ENCODE measurements around the gene ENTPD3. TPM values are rescaled to one million over a fixed set of nuclear protein-coding genes. Genes with fewer than 3 reads are reported as not detected.

Gene ENTPD3
- total RNA-seq, 1 experiment from 2014 or later: 6.0 TPM

GRCh38 chr3:40451551-40451950 lies 64.6 kb downstream of the ENTPD3 start:
- no peaks in the 10 kb centered on the region for H3K27me3 ChIP-seq (ENCODE audit: low read length)

GRCh38 chr3:40452057-40452456 lies 65.1 kb downstream of the ENTPD3 start:
- TF ChIP-seq EZH2 (IDR thresholded peaks at IDR 0.05; ENCODE audit: low read length, unreplicated experiment) (no peak), CTCF (conservative IDR thresholded peaks at IDR 0.05; ENCODE audit: low read depth, low read length) (no peak), EZH2phosphoT487 (IDR thresholded peaks at IDR 0.05; ENCODE audit: borderline replicate concordance, low read length) (no peak)
- POLR2A ChIA-PET (ENCODE audit: unreplicated experiment): interaction anchor here (0.7 to 0.8 kb wide), 2 partner anchors 73 to 1596 kb away, joined by 3 read pairs; partner anchors contain the start of gene ZNF621
- intact Hi-C loops (cut with micrococcal nuclease): loop anchor here (2.0 kb wide), 3 partner anchors 25 to 141 kb away; partner anchors contain the start of gene ZNF619

More at GRCh38 chr3:40451551-40451950, 64.6 kb downstream of the ENTPD3 start:
- Histone ChIP-seq H3K4me2 (ENCODE audit: low read length) (peak overlapping the region; percentile 92), H3K4me1 (ENCODE audit: insufficient read depth, low read length) (peaks cover 43% of the 10 kb centered on the region), H4K20me1 (ENCODE audit: low read length) (no peaks in the 10 kb centered on the region), H3K9me3 (ENCODE audit: low read length) (no peaks in the 10 kb centered on the region), H3K9me2 (replicated peaks; ENCODE audit: low read length) (no peaks in the 10 kb centered on the region), H3K79me2 (ENCODE audit: low read length) (peaks cover 4% of the 10 kb centered on the region; the same call in 1 of the 2 replicates), H3F3A (ENCODE audit: low read length, unreplicated experiment) (peaks cover 7% of the 10 kb centered on the region), H3K9ac (ENCODE audit: low read length) (0 out of 2 replicates have a peak overlapping the region, but pooled peaks have one; percentile 82), H3K36me3 (ENCODE audit: low read depth, low read length) (no peaks in the 10 kb centered on the region), H3K4me3 (ENCODE audit: low read length) (peak overlapping the region; percentile 77; the same call in 1 of the 2 replicates), H3K27ac (ENCODE audit: low read length) (peak overlapping the region; percentile 52), H2AFZ (ENCODE audit: low read length) (no peak overlapping the region)
- ATAC-seq (peak; percentile 19), DNase-seq (peak; percentile 70)
- ChIA-PET CTCF (interaction anchor here (0.5 to 1.1 kb wide), 2 partner anchors 54 to 57 kb away, joined by 3 to 5 read pairs; partner anchors contain the start of gene ZNF620), POLR2A (ENCODE audit: unreplicated experiment) (interaction anchor here (0.7 to 0.8 kb wide), 2 partner anchors 73 to 1597 kb away, joined by 3 read pairs; partner anchors contain the start of gene ZNF621)
- intact Hi-C loops (cut with micrococcal nuclease): no loop called here
- BruUV-seq (replicated peaks): no TSS peak
- TF ChIP-seq EZH2 (IDR thresholded peaks at IDR 0.05; ENCODE audit: low read length, unreplicated experiment) (no peak), EZH2phosphoT487 (IDR thresholded peaks at IDR 0.05; ENCODE audit: borderline replicate concordance, low read length) (no peak), CTCF (conservative IDR thresholded peaks at IDR 0.05; ENCODE audit: low read depth, low read length) (no peak)

GRCh38 chr3:40452562-40452875 lies 65.5 kb downstream of the ENTPD3 start:
- TSS peak; percentile 27 for BruUV-seq (replicated peaks)
- H3K79me2 ChIP-seq (ENCODE audit: low read length): peaks cover 12% of the 10 kb centered on the region
- H3K36me3 ChIP-seq (ENCODE audit: low read depth, low read length): peaks cover under 1% of the 10 kb centered on the region; the same call in 1 of the 2 replicates
- no peaks in the 10 kb centered on the region for H3K27me3 ChIP-seq (ENCODE audit: low read length)
- peaks cover 7% of the 10 kb centered on the region for H3F3A ChIP-seq (ENCODE audit: low read length, unreplicated experiment)
- TF ChIP-seq EZH2 (IDR thresholded peaks at IDR 0.05; ENCODE audit: low read length, unreplicated experiment) (no peak), EZH2phosphoT487 (IDR thresholded peaks at IDR 0.05; ENCODE audit: borderline replicate concordance, low read length) (no peak), CTCF (conservative IDR thresholded peaks at IDR 0.05; ENCODE audit: low read depth, low read length) (no peak)
- peak overlapping the region; percentile 52 for H3K27ac ChIP-seq (ENCODE audit: low read length)
- ChIA-PET POLR2A (ENCODE audit: unreplicated experiment) (interaction anchor here (0.8 kb wide), 1 partner anchor 72 kb away, joined by 3 read pairs; the partner anchor contains the start of gene ZNF621), CTCF (no interaction called here)
- no peaks in the 10 kb centered on the region for H3K9me2 ChIP-seq (replicated peaks; ENCODE audit: low read length)
- peaks cover 43% of the 10 kb centered on the region for H3K4me1 ChIP-seq (ENCODE audit: insufficient read depth, low read length)
- peak overlapping the region; percentile 77 for H3K4me3 ChIP-seq (ENCODE audit: low read length)
- H4K20me1 ChIP-seq (ENCODE audit: low read length): 0 out of 2 replicates have a peak, but pooled peaks cover under 1% of the 10 kb centered on the region
- intact Hi-C loops (cut with micrococcal nuclease): loop anchor here (2.0 kb wide), 3 partner anchors 24 to 142 kb away; partner anchors contain the start of gene ZNF619
- DNase-seq (no peak), ATAC-seq (no peak)
- H2AFZ ChIP-seq (ENCODE audit: low read length): peak overlapping the region; percentile 92
- no peaks in the 10 kb centered on the region for H3K9me3 ChIP-seq (ENCODE audit: low read length)
- H3K9ac ChIP-seq (ENCODE audit: low read length): peak overlapping the region; percentile 82
- H3K4me2 ChIP-seq (ENCODE audit: low read length): peak overlapping the region; percentile 92

More at GRCh38 chr3:40452057-40452456, 65.1 kb downstream of the ENTPD3 start:
- Histone ChIP-seq H3K9me2 (replicated peaks; ENCODE audit: low read length) (no peaks in the 10 kb centered on the region), H3K36me3 (ENCODE audit: low read depth, low read length) (no peaks in the 10 kb centered on the region), H2AFZ (ENCODE audit: low read length) (peak overlapping the region; percentile 92; the same call in 1 of the 2 replicates), H3K4me2 (ENCODE audit: low read length) (peak overlapping the region; percentile 92), H3K4me1 (ENCODE audit: insufficient read depth, low read length) (peaks cover 43% of the 10 kb centered on the region), H3K4me3 (ENCODE audit: low read length) (peak overlapping the region; percentile 77), H3K27me3 (ENCODE audit: low read length) (no peaks in the 10 kb centered on the region), H3F3A (ENCODE audit: low read length, unreplicated experiment) (peaks cover 7% of the 10 kb centered on the region), H3K9me3 (ENCODE audit: low read length) (no peaks in the 10 kb centered on the region), H3K27ac (ENCODE audit: low read length) (peak overlapping the region; percentile 52), H3K79me2 (ENCODE audit: low read length) (peaks cover 8% of the 10 kb centered on the region), H3K9ac (ENCODE audit: low read length) (peak overlapping the region; percentile 82), H4K20me1 (ENCODE audit: low read length) (no peaks in the 10 kb centered on the region)
- ATAC-seq (no peak), DNase-seq (no peak)
- BruUV-seq (replicated peaks): no TSS peak
- CTCF ChIA-PET: interaction anchor here (0.5 to 1.1 kb wide), 2 partner anchors 54 to 58 kb away, joined by 3 to 5 read pairs; partner anchors contain the start of gene ZNF620
